ENCODE data around the gene ESYT3.
"Not testable (repeated sequence)": the region's sequence is repeated elsewhere in the genome, so short reads cannot be mapped to it uniquely, and the experiment has no call there.

The ESYT3 gene

GRCh38 chr3:138407236-138407907 lies 27.0 kb upstream of the ESYT3 start:
- DNase-seq (ENCODE audit: low spot score), result no peak
- no peak for FAIRE-seq

DNA sequence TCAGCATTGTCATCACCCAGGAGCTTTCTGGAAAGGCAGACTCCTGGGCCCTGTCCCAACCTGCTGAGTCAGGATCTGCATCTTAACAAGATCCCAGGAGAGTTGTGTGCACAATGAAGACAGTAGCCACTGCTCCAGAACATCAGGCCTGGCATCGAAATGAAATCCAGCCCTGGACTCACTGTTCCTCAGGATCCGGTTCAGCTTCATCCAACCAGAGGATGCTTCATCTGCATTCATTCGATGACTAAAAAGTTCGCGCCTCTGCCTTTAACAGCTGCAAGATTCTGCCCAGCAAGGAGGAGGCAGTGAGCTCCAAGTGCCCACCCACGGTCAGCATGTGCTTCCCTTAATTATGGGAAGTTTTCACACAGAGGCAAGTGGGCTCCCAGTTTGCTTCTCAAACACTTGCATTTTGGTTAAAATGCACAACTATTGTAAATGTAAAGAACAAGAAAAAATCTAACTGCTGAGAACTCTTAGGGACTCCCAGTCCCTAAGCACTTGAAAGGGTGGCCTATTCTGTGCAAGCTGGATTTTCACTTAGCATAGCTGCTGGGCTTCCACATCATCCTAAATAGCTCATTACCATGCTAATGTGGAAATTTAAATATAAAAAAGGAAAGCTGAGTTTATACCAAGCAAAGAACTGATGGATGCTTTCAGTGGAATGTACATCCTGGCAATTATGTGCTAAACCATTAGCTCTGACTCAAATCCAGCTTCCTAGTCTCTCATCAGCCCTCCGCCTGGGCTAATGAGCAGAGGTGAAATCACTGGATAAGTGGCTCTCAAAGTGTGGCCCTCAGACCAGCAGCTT lies 25.5 kb upstream of the ESYT3 start:
- FAIRE-seq, result no peak
- DNase-seq (ENCODE audit: low spot score), result no peak

DNA sequence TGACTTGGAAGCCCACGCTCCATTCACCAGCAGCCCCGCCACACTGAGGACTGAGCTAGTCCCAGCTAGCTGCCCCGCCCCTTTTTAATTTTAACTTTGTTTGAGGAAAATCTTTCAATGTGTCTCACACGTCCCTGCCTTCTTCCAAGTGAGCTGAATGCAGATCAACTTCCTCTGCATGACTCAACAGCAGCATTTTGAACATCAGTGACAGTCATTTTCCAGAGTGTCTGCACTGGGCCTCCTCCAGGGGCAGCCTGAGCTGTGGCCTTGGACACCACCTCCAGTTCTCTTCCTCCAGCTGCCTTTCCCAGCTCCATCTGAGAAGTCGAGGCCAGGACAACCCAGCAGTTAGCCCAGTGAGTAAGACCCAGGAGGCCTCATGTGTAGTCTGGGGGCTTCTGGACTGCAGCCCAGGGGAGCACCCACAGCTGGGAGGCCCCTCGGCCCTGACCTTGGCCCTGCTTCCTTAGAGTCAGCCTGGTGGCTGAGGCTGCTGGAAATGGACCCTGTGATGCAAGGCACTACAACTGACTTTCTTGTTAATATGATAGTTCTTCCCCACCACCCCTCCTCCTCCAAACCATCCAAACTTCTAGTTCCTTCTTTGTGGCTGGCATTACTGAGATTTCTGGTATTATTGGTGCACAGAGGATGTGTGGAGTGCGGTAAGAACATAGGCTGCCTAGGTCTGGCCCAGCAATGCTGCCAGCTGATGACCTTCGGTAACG lies 21.4 kb upstream of the ESYT3 start:
- no peak for DNase-seq (ENCODE audit: low spot score)
- no peak for FAIRE-seq

GRCh38 chr3:138416236-138416635 lies 18.2 kb upstream of the ESYT3 start:
- FAIRE-seq, result not testable (repeated sequence)

DNA sequence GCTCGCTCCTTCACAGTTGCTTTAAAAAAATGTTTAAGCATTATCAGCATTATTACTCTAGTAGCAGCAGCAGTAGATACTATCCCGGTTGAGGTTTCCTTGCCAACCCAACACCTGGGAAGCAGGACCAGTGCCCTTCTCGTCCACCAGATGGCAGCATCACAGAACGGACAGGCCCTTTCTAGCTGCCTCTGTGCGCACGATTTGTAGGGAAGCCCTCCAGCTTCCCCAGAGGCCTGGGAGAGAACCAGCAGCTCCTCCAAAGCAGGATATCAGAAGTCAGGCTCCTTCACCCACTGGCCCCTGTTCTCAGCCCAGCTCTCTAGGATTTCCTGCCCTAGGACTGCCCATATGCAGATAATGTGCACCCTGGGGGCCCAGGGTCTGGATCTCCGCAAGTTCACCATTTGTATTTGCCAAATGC lies 16.8 kb upstream of the ESYT3 start:
- DNase-seq (ENCODE audit: low spot score) (peak; percentile 83), FAIRE-seq (no peak)

More at GRCh38 chr3:138416236-138416635, 18.2 kb upstream of the ESYT3 start:
- DNase-seq (ENCODE audit: low spot score), result not testable (repeated sequence)

- no peak for FAIRE-seq
- DNase-seq (ENCODE audit: low spot score), result no peak
Measured at GRCh38 chr3:138418601-138419206, 15.7 kb upstream of the ESYT3 start.

DNA sequence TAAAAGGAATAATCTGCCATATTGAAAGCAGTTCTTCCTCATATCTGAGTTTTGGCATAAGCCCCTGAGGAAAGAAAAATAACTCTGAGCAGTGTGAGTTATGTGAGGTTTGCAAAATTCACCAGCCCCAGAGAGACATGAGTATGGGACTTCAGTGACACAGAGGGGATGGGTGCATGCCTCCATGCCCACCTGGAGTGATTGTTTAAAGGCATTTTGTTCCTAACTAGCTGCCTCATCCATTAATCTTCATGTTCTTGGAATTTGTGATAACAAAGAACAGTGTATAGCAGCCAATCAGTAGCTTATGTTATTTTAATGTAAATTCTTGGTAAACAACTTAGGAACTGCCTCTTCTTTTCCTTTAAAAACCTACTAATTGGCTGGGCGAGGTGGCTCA lies 11.1 kb upstream of the ESYT3 start:
- DNase-seq (ENCODE audit: low spot score) (no peak), FAIRE-seq (no peak)

GRCh38 chr3:138424323-138424722 lies 10.1 kb upstream of the ESYT3 start:
- FAIRE-seq (no peak), DNase-seq (ENCODE audit: low spot score) (no peak)

DNA sequence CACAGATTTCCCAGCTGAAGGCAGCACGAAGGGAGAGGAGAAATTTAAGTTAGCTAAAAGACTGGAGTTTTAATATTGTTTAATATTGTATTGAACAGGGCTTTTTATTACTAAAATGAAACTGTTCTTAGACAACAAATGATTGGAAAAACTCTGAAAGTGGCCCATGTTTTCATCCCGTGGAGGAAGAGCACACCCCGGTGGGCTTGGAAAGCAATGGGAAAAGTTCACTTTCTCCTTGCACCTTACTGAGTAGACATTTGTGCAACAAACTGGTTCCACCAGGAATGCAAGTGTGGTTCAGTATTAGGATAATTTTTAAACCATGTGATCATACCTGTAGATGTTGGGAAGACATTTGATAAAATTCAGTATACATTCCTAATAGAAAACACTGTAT lies 8.2 kb upstream of the ESYT3 start:
- DNase-seq (ENCODE audit: low spot score), result no peak
- no peak for FAIRE-seq

- DNase-seq (ENCODE audit: low spot score); FAIRE-seq: not testable (repeated sequence)
Measured at GRCh38 chr3:138426754-138427153, 7.7 kb upstream of the ESYT3 start.

GRCh38 chr3:138429665-138430064 lies 4.8 kb upstream of the ESYT3 start:
- FAIRE-seq, result no peak

DNA sequence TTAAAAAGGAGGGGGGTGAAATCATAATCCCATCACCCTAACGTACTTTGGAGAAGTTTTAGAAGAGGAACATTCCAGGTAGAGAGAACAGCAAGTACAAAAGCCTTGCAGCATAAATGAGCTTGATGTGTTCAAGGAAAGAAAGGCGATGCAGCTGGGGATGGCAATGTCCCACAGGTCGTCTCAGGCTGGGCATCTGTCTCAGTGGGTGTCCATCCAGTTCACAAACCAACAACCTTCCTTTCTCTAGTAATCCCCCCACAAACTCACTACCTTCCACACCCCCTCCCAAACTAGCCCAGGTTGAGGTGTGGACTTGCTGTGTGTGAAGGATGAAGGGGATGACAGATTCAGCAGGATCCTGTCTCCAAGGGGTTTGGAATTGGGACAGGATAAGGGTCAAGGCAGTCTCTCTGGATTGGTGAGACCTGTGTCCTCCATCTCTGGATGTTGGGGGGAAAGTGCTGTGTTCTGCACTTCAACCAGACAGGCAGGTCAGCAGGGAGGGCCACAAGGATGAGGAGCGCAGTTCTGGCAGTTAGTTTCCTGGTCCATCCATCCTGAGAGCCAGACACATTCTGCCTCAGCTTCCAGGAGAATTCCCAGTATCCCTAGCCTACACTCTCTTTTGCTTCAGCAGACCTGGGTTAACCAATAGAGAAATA lies 1.7 kb upstream of the ESYT3 start:
- FAIRE-seq, result no peak
- no peak for DNase-seq (ENCODE audit: low spot score)

More at GRCh38 chr3:138429665-138430064, 4.8 kb upstream of the ESYT3 start:
- no peak for DNase-seq (ENCODE audit: low spot score)

DNA sequence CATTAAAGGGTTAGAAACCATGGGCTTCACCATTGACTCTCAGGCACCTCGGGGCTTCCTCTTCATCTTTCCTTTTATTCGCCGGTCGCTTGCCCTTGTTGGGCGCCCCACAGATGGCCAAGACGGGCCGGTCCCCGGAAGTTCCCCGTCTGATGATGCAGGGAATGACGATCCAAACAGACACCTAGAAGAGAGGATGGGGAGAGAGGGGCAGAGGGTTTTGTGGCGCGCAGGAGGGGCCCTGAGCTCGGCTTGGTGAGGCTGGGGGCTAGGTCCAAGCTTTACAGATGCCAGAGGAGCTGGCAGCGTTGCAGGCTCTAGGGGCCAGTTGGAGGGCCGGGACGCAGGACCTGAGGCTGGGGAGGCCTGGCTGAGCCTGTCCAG lies 532 bp upstream of the ESYT3 start:
- FAIRE-seq (no peak), DNase-seq (ENCODE audit: low spot score) (no peak)

DNA sequence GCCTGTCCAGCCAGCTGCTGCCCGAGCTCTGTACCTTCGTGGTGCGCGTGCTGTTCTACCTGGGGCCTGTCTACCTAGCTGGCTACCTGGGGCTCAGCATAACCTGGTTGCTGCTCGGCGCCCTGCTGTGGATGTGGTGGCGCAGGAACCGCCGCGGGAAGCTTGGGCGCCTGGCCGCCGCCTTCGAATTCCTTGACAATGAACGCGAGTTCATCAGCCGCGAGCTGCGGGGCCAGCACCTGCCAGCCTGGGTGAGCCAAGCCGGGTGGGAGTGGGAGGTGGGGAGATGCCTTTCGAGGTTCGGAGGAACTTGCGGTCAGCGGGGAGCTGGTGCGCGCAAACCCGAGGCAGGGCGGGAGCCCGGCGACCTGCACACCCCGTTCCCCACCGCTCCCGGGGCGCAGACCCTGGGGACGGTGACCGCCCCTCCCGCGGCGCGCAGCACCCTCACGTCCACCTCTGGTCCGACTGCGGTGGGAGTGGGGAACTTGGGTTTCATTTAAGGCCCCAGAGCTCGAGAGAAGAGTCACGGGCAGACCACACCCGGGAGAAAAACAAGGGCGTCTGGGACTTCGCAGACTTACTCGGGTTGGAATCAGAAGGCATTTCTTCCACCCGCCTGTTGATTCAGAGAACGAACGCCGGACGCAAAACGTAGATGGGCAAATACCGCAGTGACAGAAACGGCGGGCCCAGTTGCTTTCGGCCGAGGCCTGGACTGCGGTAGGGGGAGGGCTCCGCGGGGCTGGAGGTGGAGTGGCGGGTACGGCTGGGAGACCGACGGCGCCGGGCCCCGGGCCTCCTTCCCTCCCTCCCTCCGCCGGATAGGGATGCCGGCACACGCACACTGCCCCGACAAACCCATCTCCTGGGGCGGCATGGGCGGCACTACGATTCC lies 708 bp downstream of the ESYT3 start:
- DNase-seq (ENCODE audit: low spot score), result no peak

DNA sequence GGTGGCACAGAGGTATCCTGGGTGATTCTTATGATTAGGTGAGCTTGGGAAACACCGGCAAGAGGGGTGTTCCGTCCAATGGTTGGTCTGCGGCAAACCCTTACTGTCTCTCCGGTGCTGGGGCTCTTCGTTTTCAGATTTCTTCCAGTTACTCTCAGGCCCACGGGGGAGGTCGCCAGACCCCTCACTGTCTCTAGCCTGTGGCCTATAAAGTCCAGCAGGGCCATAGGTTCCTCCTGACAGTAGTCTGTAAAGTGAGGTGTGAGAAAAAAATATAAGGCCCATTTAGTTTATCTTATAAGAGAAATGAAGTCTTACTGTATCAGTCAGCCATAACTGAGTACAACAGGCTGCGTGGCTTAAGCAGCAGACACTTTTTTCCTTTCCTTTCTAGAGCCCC lies 1.4 kb downstream of the ESYT3 start:
- no peak for DNase-seq (ENCODE audit: low spot score)
- no peak for FAIRE-seq

More for the DNA sequence above, 708 bp downstream of the ESYT3 start:
- no peak for FAIRE-seq

GRCh38 chr3:138437281-138437680 lies 2.9 kb downstream of the ESYT3 start:
- no peak for FAIRE-seq

GRCh38 chr3:138438896-138439295 lies 4.5 kb downstream of the ESYT3 start:
- FAIRE-seq (no peak), DNase-seq (ENCODE audit: low spot score) (no peak)

More at GRCh38 chr3:138437281-138437680, 2.9 kb downstream of the ESYT3 start:
- DNase-seq (ENCODE audit: low spot score), result no peak

DNA sequence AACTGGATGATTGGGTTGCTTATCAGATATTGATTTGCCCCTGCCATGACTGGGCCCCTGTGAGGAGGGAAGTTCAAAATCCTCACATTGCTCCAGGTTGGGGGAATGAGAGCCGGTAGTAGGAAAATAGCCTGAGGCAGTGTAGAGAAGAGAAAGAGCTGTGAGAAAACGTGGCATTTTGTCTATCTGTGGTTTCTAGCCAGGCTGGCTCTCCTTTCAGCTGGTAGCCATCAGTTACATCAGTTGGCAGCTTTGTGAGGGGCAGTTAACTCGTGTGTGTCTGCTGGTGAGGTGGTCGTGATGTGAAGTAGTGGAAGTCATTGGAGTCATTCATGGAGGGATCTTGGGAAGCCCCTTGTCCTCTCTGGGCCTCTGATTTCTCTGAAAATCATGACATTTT lies 5.2 kb downstream of the ESYT3 start:
- FAIRE-seq (no peak), DNase-seq (ENCODE audit: low spot score) (no peak)

GRCh38 chr3:138440121-138440521 lies 5.7 kb downstream of the ESYT3 start:
- DNase-seq (ENCODE audit: low spot score), result no peak
- FAIRE-seq, result no peak

- FAIRE-seq, result no peak
- DNase-seq (ENCODE audit: low spot score), result no peak
Measured at GRCh38 chr3:138440596-138440995, 6.2 kb downstream of the ESYT3 start.
